ENCODE data around the gene CHST12.
A peak's percentile ranks its signal among the peaks of the same experiment; 100 is the strongest.

Gene CHST12

GRCh38 chr7:2481195-2481594 is 77.8 kb downstream of the CHST12 start:
- no peak overlapping the region for H3K4me3 ChIP-seq (ENCODE audit: low read length)
- DNase-seq (ENCODE audit: low read depth), result no peak
- TF ChIP-seq, protein P1, sequence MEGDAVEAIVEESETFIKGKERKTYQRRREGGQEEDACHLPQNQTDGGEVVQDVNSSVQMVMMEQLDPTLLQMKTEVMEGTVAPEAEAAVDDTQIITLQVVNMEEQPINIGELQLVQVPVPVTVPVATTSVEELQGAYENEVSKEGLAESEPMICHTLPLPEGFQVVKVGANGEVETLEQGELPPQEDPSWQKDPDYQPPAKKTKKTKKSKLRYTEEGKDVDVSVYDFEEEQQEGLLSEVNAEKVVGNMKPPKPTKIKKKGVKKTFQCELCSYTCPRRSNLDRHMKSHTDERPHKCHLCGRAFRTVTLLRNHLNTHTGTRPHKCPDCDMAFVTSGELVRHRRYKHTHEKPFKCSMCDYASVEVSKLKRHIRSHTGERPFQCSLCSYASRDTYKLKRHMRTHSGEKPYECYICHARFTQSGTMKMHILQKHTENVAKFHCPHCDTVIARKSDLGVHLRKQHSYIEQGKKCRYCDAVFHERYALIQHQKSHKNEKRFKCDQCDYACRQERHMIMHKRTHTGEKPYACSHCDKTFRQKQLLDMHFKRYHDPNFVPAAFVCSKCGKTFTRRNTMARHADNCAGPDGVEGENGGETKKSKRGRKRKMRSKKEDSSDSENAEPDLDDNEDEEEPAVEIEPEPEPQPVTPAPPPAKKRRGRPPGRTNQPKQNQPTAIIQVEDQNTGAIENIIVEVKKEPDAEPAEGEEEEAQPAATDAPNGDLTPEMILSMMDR (conservative IDR thresholded peaks at IDR 0.05; ENCODE audit: low read length), result no peak

DNA sequence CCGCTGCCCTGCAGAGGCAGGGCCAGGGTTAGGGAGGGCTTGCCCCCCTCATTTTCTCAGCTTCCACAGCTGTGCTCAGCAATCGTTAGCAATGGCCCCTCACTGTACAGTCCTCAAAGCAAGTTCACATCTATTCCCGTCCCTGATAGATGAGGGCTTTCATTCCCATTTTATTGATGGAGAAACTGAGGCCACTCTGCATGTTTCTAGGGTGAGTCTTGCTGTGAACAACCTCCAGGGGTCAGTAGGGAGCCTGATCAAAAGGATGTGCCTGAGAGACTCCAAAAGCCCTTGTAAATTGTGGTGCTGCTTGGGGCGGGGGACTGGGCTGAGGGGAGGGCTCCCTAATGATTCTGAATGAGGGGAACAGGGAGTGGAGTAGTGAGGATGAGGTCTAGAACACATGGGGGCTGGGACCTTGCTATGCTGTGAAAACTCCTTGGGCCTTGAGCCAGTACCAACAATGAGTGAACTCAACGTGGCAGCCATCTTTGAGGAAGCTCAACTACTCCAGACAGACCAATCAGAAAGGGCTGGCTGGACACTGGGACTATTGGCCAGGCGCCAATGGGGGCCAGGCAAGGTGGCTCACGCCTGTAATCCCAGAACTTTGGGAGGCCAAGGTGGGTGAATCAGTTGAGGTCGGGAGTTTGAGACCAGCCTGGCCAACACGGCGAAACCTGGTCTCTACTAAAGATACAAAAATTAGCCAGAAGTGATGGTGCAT is 79.5 kb downstream of the CHST12 start:
- TF ChIP-seq, protein P1 (conservative IDR thresholded peaks at IDR 0.05; ENCODE audit: low read length), result no peak
- DNase-seq (ENCODE audit: low read depth), result no peak

DNA sequence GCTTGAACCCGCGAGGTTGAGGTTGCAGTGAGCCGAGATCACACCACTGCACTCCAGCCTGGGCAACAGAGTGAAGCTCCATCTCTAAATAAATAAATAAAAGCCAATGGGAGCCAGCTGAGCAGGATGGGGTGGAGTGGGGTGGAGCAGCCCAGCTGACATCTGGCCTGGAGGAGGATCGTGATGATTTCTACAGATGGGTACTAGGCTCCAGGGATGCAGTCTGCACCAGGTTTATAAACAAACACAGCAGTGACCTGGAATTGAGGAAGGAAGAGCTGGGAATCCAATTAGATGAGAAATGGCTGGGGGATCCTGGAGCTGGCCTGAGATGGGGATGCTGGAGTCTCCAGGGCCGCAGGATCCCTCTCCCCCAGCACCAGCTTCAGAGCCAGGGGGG is 80.1 kb downstream of the CHST12 start:
- no peak overlapping the region for H3K4me3 ChIP-seq (ENCODE audit: low read length)
- TF ChIP-seq, protein P1 (conservative IDR thresholded peaks at IDR 0.05; ENCODE audit: low read length), result no peak
- DNase-seq (ENCODE audit: low read depth), result no peak

More for the DNA sequence above, 79.5 kb downstream of the CHST12 start:
- no peak overlapping the region for H3K4me3 ChIP-seq (ENCODE audit: low read length)

DNA sequence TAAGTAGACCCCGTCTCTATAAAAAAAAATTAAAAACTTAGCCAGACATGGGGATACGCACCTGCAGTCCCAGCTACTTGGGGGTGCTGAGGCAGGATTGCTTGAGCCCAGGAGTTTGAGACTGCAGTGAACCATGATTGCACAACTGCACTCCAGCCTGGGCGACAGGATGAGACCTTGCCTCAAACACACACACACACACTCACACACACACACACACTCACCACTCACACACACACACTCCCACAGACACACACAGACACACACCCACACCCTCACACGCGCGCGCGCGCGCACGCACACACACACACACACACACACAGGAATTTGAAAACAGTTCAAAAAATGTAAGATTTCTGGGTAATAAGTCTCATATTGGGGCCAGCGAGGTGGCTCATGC is 81.5 kb downstream of the CHST12 start:
- TF ChIP-seq, protein P1 (conservative IDR thresholded peaks at IDR 0.05; ENCODE audit: low read length), result no peak
- no peak for DNase-seq (ENCODE audit: low read depth)
- H3K4me3 ChIP-seq (ENCODE audit: low read length), result no peak overlapping the region

- H3K4me3 ChIP-seq (ENCODE audit: low read length), result no peak overlapping the region
- peak; percentile 49 for DNase-seq (ENCODE audit: low read depth)
- TF ChIP-seq, protein P1 (conservative IDR thresholded peaks at IDR 0.05; ENCODE audit: low read length), result no peak
Measured at GRCh38 chr7:2487586-2488271, 84.3 kb downstream of the CHST12 start.

- TF ChIP-seq, protein P1 (conservative IDR thresholded peaks at IDR 0.05; ENCODE audit: low read length), result no peak
- peak; percentile 64 for DNase-seq (ENCODE audit: low read depth)
- no peak overlapping the region for H3K4me3 ChIP-seq (ENCODE audit: low read length)
Measured at GRCh38 chr7:2488272-2488645, 84.8 kb downstream of the CHST12 start.

- DNase-seq (ENCODE audit: low read depth), result no peak
- TF ChIP-seq, protein P1 (conservative IDR thresholded peaks at IDR 0.05; ENCODE audit: low read length), result no peak
- H3K4me3 ChIP-seq (ENCODE audit: low read length), result no peak overlapping the region
Measured at GRCh38 chr7:2488681-2489080, 85.3 kb downstream of the CHST12 start.

Measured in AG10803 (cell line).